SK-N-MC (cell line): ENCODE data around the gene MARK1.

Experiments used
- EZH2 ChIP-seq: fragments of 200-600 bp; sonication (generic); IDR thresholded peaks from one replicate; pipeline ENCODE4 v1.6.1; 2017; ENCODE audit warnings: antibody characterized with exemption
- POLR2AphosphoS5 ChIP-seq: IDR thresholded peaks from 2 replicates; pipeline ENCODE4 v1.6.1; 2012; ENCODE audit warnings: mild to moderate bottlenecking, low read depth, low read length, borderline replicate concordance

DNA sequence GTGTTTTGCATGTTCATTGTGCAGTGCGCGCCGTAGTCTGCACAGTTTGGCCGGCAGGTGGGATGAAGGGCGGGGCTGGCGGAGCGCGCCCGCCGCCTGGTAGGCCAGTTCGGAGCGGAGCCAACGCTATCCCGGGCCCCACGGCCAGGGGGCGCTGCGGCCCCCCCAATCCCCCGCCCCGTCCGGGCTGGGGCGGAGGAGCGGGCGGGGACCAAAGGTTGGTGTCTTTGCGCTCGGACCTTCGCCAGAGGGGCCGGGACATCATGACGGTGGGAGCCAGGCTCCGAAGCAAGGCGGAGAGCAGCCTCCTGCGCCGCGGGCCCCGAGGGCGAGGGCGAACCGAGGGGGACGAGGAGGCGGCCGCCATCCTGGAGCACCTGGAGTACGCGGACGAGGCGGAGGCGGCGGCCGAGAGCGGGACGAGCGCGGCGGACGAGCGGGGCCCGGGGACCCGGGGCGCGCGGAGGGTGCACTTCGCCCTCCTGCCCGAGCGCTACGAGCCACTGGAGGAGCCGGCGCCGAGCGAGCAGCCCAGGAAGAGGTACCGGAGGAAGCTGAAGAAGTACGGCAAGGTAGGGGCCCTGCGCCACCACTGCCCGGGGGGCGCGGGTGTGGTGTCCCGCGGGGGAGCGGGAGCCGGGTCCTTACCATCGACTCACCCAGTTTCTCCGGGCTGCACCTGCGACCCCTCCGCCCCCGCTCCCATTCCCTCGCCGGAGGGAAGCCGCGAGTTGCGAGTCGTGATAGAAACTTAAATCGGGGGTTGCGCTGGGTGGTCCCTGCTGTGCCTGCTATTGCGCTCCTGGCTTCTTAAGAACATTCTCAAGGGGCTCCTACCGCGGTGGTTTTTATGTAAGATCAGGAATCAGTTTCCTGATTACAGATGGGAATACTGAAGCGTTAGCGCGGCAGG lies 162.5 kb downstream of the MARK1 start, which contains the start of gene C1orf115:
- peak; percentile 88 for TF ChIP-seq EZH2
- TF ChIP-seq POLR2AphosphoS5: no peak
